HG03159 (cell line): Measurements from ENCODE around the gene CELF4.

Source experiments
- ATAC-seq: cut with Tn5 transposase; IDR thresholded peaks from one replicate; pipeline ENCODE4 v1.9.1; 2021; ENCODE audit warnings: mild to moderate bottlenecking, moderate library complexity; ENCODE audit not compliant: unreplicated experiment

The CELF4 gene

GRCh38 chr18:37447962-37448888 lies 117.4 kb downstream of the CELF4 start:
- no peak for ATAC-seq

- no peak for ATAC-seq
Measured at GRCh38 chr18:37445836-37446235, 119.8 kb downstream of the CELF4 start.

GRCh38 chr18:37445368-37445767 lies 120.2 kb downstream of the CELF4 start:
- ATAC-seq: no peak

- ATAC-seq: no peak
Measured at GRCh38 chr18:37443325-37444055, 122.1 kb downstream of the CELF4 start.

GRCh38 chr18:37442477-37442876 lies 123.1 kb downstream of the CELF4 start:
- ATAC-seq: no peak

- ATAC-seq: no peak
Measured at GRCh38 chr18:37441821-37442220, 123.8 kb downstream of the CELF4 start.

GRCh38 chr18:37440206-37440605 lies 125.4 kb downstream of the CELF4 start:
- ATAC-seq: no peak

GRCh38 chr18:37438417-37439180 lies 127.0 kb downstream of the CELF4 start:
- no peak for ATAC-seq

- no peak for ATAC-seq
Measured at GRCh38 chr18:37435996-37436395, 129.6 kb downstream of the CELF4 start.

GRCh38 chr18:37435150-37435867 lies 130.3 kb downstream of the CELF4 start:
- ATAC-seq: no peak

GRCh38 chr18:37434161-37434860 lies 131.3 kb downstream of the CELF4 start:
- ATAC-seq: no peak

- no peak for ATAC-seq
Measured at GRCh38 chr18:37432436-37433195, 133.0 kb downstream of the CELF4 start.

- ATAC-seq: no peak
Measured at GRCh38 chr18:37430357-37431076, 135.1 kb downstream of the CELF4 start.

- ATAC-seq: no peak
Measured at GRCh38 chr18:37429791-37430190, 135.8 kb downstream of the CELF4 start.

- no peak for ATAC-seq
Measured at GRCh38 chr18:37428288-37428974, 137.2 kb downstream of the CELF4 start.

- ATAC-seq: no peak
Measured at GRCh38 chr18:37426586-37426985, 139.0 kb downstream of the CELF4 start.

- no peak for ATAC-seq
Measured at GRCh38 chr18:37425222-37425621, 140.4 kb downstream of the CELF4 start.

- no peak for ATAC-seq
Measured at GRCh38 chr18:37424507-37424906, 141.1 kb downstream of the CELF4 start.
